GM18505 (cell line): Measurements from ENCODE around the gene TTLL4.

Experiments
- ATAC-seq: cut with Tn5 transposase; IDR thresholded peaks from one replicate; pipeline ENCODE4 v1.9.1; 2021; ENCODE audit not compliant: unreplicated experiment
- POLR2A ChIP-seq: IDR thresholded peaks from 4 replicates; pipeline ENCODE4 v1.6.1; 2011; ENCODE audit warnings: borderline replicate concordance; ENCODE audit not compliant: insufficient read depth, insufficient read length; ENCODE audit errors: extremely low read depth

TTLL4 gene

GRCh38 chr2:218780046-218780445 is 69.4 kb downstream of the TTLL4 start:
- ATAC-seq: no peak
- TF ChIP-seq POLR2A: no peak

DNA sequence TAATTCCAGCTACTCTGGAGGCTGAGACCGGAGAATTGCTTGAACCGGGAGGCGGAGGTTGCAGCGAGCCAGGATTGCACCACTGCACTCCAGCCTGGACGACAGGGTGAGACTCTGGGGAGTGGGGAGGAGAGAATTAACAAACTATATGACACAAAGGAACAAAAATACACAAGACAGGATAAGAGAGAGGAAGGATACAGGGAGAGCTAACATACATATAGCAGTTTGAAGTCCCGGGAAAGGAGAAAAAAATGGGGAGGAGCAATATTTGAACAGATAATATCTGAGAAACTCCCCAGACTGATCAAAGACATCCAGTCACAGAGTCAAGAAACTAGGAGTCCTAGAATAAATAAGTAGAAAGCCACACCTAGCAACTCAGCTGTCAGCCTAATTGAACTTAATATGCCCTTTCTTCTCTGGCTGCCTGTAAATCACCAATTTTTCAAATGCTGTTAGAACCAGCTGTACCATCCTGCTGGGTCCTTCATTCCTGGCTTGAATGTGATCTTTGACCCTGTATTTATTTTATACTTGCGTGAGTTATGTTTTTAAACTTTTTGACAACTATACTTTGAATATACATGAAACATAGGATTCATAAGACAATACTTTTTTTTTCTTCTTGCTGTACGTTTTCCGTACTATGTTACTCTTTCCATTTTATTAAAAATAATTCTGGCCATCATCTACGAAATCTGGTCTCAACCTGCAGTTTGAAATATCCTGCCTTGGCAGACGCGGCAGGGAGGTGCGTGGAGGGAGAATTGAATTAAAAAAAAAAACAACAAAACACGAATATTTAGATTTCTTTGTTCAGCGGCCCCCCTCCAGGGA is 70.4 kb downstream of the TTLL4 start:
- no peak for TF ChIP-seq POLR2A
- no peak for ATAC-seq

GRCh38 chr2:218781691-218782527 is 71.3 kb downstream of the TTLL4 start, which contains the start of gene CYP27A1:
Gene CYP27A1 (plus strand): TSS chr2:218782147. CDS start chr2:218782183, 36 bp downstream.
- ATAC-seq: no peak

DNA sequence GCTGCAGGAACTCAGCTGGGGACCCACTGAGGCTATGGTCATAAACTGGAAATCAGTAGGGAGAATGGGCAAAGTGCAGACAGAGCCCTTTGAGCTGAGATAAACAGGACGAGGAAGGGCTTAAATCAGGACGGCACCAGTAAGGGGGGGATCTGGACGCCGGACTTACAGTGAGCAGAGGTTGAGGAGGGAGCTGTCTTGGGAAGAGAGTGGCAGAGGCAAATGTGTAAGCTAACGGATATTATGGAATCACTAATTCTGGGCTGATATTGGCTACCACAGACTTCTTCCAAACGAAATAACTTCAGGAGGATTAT is 71.9 kb downstream of the TTLL4 start:
- no peak for ATAC-seq
- TF ChIP-seq POLR2A: no peak

More at GRCh38 chr2:218781691-218782527, 71.3 kb downstream of the TTLL4 start, which contains the start of gene CYP27A1:
- no peak for TF ChIP-seq POLR2A

DNA sequence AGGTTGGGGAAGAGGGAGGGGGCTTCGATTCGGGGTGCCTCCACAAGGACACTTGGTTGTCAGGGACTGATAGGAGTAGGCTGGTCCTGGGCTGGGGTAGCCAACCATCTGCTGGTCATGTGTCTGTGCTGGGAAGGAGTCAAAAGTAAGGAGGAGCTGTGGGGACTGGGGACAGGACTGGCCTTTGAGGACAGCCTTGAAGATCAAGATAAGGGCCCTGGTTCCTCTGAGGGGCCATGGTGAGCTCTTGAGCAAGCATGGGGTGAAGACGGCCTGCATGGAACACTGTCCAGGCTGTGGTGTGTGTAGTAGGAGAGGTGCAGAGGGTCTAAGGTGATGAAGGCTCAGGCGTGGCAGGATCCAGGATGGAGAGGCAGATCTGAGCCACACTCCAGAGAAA is 73.1 kb downstream of the TTLL4 start:
- no peak for ATAC-seq
- no peak for TF ChIP-seq POLR2A

- no peak for TF ChIP-seq POLR2A
- no peak for ATAC-seq
These were observed 74.5 kb downstream of the TTLL4 start for GRCh38 chr2:218785103-218785502.

DNA sequence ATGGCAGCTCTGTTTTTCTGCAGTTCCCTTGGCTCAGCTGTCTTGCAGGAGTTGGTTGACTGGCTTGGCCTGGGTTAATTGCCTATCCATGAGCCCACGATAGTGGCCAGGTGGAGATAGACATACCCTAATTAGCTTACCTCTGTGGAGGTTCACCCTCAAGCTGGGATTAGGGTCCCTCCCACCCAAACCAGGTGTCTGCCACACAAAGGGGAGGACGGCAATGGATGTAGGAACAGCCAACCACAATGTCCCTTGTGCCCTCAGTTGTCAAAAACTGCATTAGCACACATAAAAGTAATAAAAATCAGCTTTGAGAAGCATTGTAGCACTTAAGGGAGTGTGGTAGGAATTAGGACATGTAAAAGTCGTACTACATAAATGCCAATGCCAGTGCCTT is 75.5 kb downstream of the TTLL4 start:
- no peak for ATAC-seq
- no peak for TF ChIP-seq POLR2A

GRCh38 chr2:218788529-218789255 is 78.1 kb downstream of the TTLL4 start:
- no peak for TF ChIP-seq POLR2A
- no peak for ATAC-seq

GRCh38 chr2:218792433-218792832 is 81.8 kb downstream of the TTLL4 start:
- TF ChIP-seq POLR2A: no peak
- ATAC-seq: no peak

DNA sequence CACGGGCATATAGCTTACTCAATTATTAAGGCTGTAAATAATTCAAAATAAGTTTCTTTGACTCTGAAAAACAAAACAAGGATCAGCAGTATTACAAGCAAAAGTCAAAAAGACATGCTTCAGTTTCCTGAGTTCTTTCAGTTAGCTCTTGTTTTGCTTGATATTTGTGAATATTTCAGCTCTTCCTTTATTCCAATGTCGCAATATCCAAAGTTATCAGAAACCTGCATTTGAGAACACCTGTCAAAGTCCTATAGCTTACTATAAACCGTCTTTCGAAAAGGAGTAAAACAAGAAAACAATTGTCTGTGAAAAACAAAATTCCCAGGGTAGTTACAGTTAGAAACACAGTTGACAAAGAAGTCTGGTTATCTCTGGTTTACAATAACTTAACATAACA is 86.1 kb downstream of the TTLL4 start:
- no peak for TF ChIP-seq POLR2A
- no peak for ATAC-seq

GRCh38 chr2:218798767-218799504 is 88.3 kb downstream of the TTLL4 start:
- ATAC-seq: no peak
- no peak for TF ChIP-seq POLR2A

DNA sequence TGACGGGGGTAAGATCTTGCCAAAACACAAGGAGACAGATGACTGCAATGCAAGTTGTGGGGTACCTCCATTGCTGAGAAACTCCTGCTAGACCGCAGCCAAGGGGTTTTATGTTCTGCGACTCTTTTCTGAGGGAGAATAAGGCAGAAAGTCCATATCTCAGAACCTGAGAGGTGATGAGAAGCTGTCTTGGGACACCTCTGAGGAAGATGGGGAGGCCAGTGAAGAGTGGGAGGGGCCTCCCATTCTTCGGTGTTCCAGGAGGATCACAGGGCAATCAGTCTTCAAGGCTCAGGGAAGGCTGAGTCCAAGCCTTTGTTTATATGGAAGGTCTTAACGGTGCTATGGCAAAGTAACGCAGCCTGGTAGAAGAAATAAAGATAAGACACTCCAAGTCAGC is 89.4 kb downstream of the TTLL4 start:
- ATAC-seq: no peak

More for the DNA sequence above, 89.4 kb downstream of the TTLL4 start:
- TF ChIP-seq POLR2A: no peak
